BLaER1 (cell line): ENCODE results near the gene ZSCAN5A.
"Not testable (repeated sequence)": the region's sequence is repeated elsewhere in the genome, so short reads cannot be mapped to it uniquely, and the experiment has no call there.

Source experiments
- H3K27ac ChIP-seq: shearing (Covaris generic); formaldehyde crosslinking; 2 replicates; pipeline ENCODE4 v1.8.1; 2022
- H3K27me3 ChIP-seq: shearing (Covaris generic); formaldehyde crosslinking; 2 replicates; pipeline ENCODE4 v1.8.1; 2022
- H3K36me3 ChIP-seq: shearing (Covaris generic); formaldehyde crosslinking; 2 replicates; pipeline ENCODE4 v1.8.1; 2022
- H3K4me1 ChIP-seq: shearing (Covaris generic); formaldehyde crosslinking; 2 replicates; pipeline ENCODE4 v1.8.1; 2022
- H3K4me2 ChIP-seq: shearing (Covaris generic); formaldehyde crosslinking; 2 replicates; pipeline ENCODE4 v1.8.1; 2022
- H3K4me3 ChIP-seq: shearing (Covaris generic); formaldehyde crosslinking; 2 replicates; pipeline ENCODE4 v1.8.1; 2022
- H3K9ac ChIP-seq: shearing (Covaris generic); formaldehyde crosslinking; 2 replicates; pipeline ENCODE4 v1.8.1; 2022
- H3K9me3 ChIP-seq: shearing (Covaris generic); formaldehyde crosslinking; 2 replicates; pipeline ENCODE4 v1.8.1; 2022
- H4K20me1 ChIP-seq: shearing (Covaris generic); formaldehyde crosslinking; 2 replicates; pipeline ENCODE4 v1.8.1; 2022
- Cebpa-rat ChIP-seq: shearing (Covaris generic); IDR thresholded peaks from 2 replicates; pipeline ENCODE4 v1.8.1; 2022

ZSCAN5A gene

GRCh38 chr19:56314381-56315076 is at the start of gene ZSCAN5A:
TSS of gene ZSCAN5A (minus strand) at chr19:56314839. CDS start at chr19:56225046, 89,793 bp downstream.
- no peaks in the 10 kb centered on the region for H3K9me3 ChIP-seq
- peak within 1 kb of the TSS; percentile 85 for H3K9ac ChIP-seq
- H4K20me1 ChIP-seq, result no peaks in the 10 kb centered on the region
- H3K27ac ChIP-seq, result peak within 1 kb of the TSS; percentile 93
- H3K36me3 ChIP-seq, result peaks cover 13% of the 10 kb centered on the region
- peak within 1 kb of the TSS; percentile 80 for H3K4me3 ChIP-seq
- no peak for TF ChIP-seq Cebpa-rat
- no peaks in the 10 kb centered on the region for H3K27me3 ChIP-seq
- H3K4me2 ChIP-seq, result peak within 1 kb of the TSS; percentile 93
- peaks cover 28% of the 10 kb centered on the region for H3K4me1 ChIP-seq

DNA sequence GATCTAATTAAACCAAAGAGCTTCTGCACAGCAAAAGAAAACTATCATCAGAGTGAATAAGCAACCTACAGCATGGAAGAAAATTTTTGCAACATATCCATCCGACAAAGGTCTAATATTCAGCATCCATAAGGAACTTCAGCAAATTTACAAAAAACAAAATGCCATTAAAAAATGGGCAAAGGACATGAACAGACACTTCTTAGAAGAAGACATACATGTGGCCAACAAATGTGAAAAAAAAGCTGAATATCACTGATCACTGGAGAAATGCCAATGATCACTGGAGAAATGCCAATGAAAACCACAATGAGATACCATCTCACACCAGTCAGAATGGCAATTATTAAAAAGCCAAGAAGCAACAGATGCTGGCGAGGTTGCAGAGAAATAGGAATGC is 46.2 kb upstream of the ZSCAN5A start:
- Histone ChIP-seq H3K27me3 (no peaks in the 10 kb centered on the region), H3K9me3 (peaks cover 40% of the 10 kb centered on the region), H3K27ac (no peak overlapping the region), H4K20me1 (no peaks in the 10 kb centered on the region), H3K4me2 (no peak overlapping the region), H3K9ac (no peak overlapping the region), H3K36me3 (no peaks in the 10 kb centered on the region), H3K4me1 (no peaks in the 10 kb centered on the region), H3K4me3 (no peak overlapping the region)
- no peak for TF ChIP-seq Cebpa-rat

DNA sequence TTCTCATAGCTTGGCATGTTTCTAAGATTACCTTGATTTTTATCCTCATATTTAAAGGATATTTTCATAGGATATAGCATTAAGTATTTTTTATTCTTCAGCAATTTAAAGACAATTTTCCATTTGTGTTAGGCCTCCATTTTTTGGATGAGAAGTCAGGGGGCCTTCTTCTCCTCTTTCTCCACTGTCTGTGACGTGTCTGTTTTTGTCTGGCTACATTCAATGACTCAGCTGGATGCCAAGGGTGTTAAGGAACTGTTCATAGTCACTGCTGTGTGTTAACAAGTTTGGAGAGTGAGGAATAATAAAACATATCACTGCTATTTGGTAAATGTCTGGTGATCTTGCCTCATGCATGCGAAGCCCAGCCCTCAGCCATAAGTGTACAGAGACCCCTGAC is 42.3 kb upstream of the ZSCAN5A start:
- Histone ChIP-seq H3K27me3 (no peaks in the 10 kb centered on the region), H3K9me3 (peaks cover 23% of the 10 kb centered on the region), H3K4me2 (no peak overlapping the region), H3K27ac (no peak overlapping the region), H3K4me1 (no peaks in the 10 kb centered on the region), H3K36me3 (no peaks in the 10 kb centered on the region), H4K20me1 (no peaks in the 10 kb centered on the region), H3K4me3 (no peak overlapping the region), H3K9ac (no peak overlapping the region)
- no peak for TF ChIP-seq Cebpa-rat

DNA sequence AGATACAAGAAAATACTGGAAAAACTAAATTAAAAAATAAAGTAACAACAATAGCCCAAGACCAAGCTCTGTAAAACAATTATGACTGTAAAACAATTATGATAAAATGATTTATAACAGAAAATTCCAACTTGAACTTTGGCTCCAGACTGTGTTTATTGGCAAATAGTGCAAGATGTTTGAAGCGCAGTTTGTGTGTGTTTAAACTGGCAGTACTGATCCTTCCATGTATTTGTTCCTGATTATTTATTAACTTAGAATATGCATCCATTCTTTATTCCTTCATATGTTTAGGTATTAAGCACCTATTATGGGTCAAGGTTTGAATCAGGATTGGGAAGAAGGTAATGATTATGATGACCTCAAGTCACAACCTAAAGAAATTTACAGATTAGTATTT is 40.9 kb upstream of the ZSCAN5A start:
- H3K27ac ChIP-seq, result no peak overlapping the region
- H4K20me1 ChIP-seq, result no peaks in the 10 kb centered on the region
- peaks cover 11% of the 10 kb centered on the region for H3K9me3 ChIP-seq
- no peaks in the 10 kb centered on the region for H3K36me3 ChIP-seq
- no peak overlapping the region for H3K4me3 ChIP-seq
- H3K27me3 ChIP-seq, result no peaks in the 10 kb centered on the region
- no peak overlapping the region for H3K4me2 ChIP-seq
- TF ChIP-seq Cebpa-rat, result no peak
- no peaks in the 10 kb centered on the region for H3K4me1 ChIP-seq
- no peak overlapping the region for H3K9ac ChIP-seq

DNA sequence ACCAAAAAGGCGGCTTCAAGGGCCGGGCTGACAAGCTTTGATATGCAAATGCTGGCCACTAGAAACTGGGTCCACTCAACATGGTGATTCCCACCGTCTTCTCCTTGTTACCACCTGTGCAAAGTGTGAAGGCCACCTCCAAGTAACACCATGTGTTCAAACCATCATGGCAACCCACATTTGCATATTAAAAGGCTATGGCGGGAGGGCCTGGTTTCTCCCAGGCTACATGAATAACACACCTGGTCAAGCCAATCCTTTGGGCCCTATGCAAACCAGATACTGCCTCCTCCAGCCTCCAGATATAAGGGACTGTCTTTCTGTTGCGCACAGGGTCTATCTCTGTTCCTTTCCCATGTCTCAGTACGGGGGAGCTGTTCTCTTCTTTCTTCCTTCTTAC is 36.6 kb upstream of the ZSCAN5A start:
- Histone ChIP-seq H3K36me3 (no peaks in the 10 kb centered on the region), H3K27ac (no peak overlapping the region), H4K20me1 (no peaks in the 10 kb centered on the region), H3K4me1 (no peaks in the 10 kb centered on the region), H3K4me3 (no peak overlapping the region), H3K4me2 (no peak overlapping the region), H3K9me3 (no peaks in the 10 kb centered on the region), H3K27me3 (no peaks in the 10 kb centered on the region), H3K9ac (no peak overlapping the region)
- no peak for TF ChIP-seq Cebpa-rat

GRCh38 chr19:56350416-56351045 is 35.9 kb upstream of the ZSCAN5A start:
- no peaks in the 10 kb centered on the region for H3K9me3 ChIP-seq
- H3K27me3 ChIP-seq, result no peaks in the 10 kb centered on the region
- H3K9ac ChIP-seq, result no peak overlapping the region
- TF ChIP-seq Cebpa-rat, result no peak
- H3K27ac ChIP-seq, result no peak overlapping the region
- H4K20me1 ChIP-seq, result no peaks in the 10 kb centered on the region
- no peak overlapping the region for H3K4me2 ChIP-seq
- H3K4me3 ChIP-seq, result no peak overlapping the region
- no peaks in the 10 kb centered on the region for H3K4me1 ChIP-seq
- H3K36me3 ChIP-seq, result no peaks in the 10 kb centered on the region

DNA sequence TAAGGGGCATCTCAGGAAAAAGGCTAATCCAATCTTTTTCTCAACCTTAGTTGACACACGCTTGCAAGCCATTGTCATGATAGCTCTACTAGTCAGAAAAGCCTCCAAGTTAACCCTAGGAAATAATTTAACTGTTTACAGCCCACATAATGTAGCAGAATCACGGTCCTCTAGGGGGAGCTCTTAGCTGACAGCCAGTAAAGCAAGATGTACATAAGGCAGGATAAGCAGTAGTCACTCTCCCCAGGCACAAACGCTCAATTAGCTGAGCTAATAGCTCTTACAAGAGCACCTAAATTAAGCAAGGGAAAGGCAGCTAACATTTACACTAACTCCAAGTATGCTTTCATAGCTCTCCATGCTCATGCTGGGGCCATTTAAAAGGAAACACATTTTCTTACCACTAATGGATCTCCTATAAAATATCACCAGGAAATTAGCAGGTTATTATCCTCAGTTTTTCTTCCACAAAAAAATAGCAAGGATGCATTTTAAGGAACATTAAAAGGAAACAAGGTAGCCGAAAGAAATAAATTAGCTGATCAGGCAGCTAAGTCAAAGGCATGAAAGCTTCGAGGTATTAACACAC is 33.7 kb upstream of the ZSCAN5A start:
- Histone ChIP-seq H3K4me2 (no peak overlapping the region), H3K36me3 (no peaks in the 10 kb centered on the region), H4K20me1 (no peaks in the 10 kb centered on the region), H3K9ac (no peak overlapping the region), H3K9me3 (peaks cover 2% of the 10 kb centered on the region), H3K4me3 (no peak overlapping the region), H3K27me3 (no peaks in the 10 kb centered on the region), H3K27ac (no peak overlapping the region), H3K4me1 (no peaks in the 10 kb centered on the region)
- TF ChIP-seq Cebpa-rat, result no peak

GRCh38 chr19:56347163-56347778 is 32.6 kb upstream of the ZSCAN5A start:
- Histone ChIP-seq H4K20me1 (no peaks in the 10 kb centered on the region), H3K9ac (no peak overlapping the region), H3K27me3 (no peaks in the 10 kb centered on the region), H3K9me3 (peaks cover 14% of the 10 kb centered on the region), H3K4me2 (no peak overlapping the region), H3K36me3 (no peaks in the 10 kb centered on the region), H3K27ac (no peak overlapping the region), H3K4me1 (no peaks in the 10 kb centered on the region), H3K4me3 (no peak overlapping the region)
- no peak for TF ChIP-seq Cebpa-rat

DNA sequence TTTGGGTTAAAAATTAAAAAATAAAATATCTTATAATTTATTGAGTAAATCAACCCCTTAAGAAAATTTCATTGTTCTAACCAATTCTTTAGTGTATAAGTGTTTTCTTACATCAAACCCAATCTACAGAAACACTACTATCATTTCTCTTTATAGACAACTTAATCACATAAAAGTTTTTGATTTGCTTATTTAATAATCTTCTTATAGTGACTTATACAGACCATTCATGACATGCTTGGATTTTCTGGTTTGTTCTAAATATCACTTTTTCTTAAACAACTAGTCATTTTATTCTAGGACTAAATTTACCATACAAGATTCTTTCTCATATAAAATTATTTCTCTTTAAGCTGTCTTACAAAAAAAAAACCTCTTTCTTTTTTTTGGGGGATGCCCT is 27.3 kb upstream of the ZSCAN5A start:
- no peak overlapping the region for H3K27ac ChIP-seq
- no peak for TF ChIP-seq Cebpa-rat
- H3K27me3 ChIP-seq, result no peaks in the 10 kb centered on the region
- H3K9ac ChIP-seq, result no peak overlapping the region
- peaks cover 46% of the 10 kb centered on the region for H3K9me3 ChIP-seq
- no peaks in the 10 kb centered on the region for H3K36me3 ChIP-seq
- H4K20me1 ChIP-seq, result no peaks in the 10 kb centered on the region
- H3K4me1 ChIP-seq, result no peaks in the 10 kb centered on the region
- H3K4me2 ChIP-seq, result no peak overlapping the region
- H3K4me3 ChIP-seq, result no peak overlapping the region

DNA sequence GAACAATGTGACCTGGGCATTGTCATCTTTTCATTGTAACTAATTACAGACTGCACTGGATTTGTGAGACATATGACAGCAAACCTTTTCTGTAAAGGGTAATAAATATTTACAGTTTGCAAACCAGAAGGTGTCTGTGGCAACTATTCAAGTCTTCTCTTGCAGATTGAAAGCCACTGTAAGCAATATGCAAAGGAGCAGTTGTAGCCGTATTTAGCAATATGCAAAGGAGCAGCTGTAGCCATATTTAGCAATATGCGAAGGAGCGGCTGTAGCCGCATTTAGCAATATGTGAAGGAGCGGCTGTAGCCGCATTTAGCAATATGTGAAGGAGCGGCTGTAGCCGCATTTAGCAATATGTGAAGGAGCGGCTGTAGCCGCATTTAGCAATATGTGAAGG is 24.4 kb upstream of the ZSCAN5A start:
- not testable (repeated sequence) for H3K4me1 ChIP-seq, H3K27ac ChIP-seq, H3K4me2 ChIP-seq, H3K9ac ChIP-seq, H3K27me3 ChIP-seq, H3K36me3 ChIP-seq, H4K20me1 ChIP-seq, H3K4me3 ChIP-seq
- H3K9me3 ChIP-seq, result peaks cover 46% of the 10 kb centered on the region

GRCh38 chr19:56337077-56337476 is 22.4 kb upstream of the ZSCAN5A start:
- peaks cover 32% of the 10 kb centered on the region for H3K9me3 ChIP-seq
- not testable (repeated sequence) for H3K4me2 ChIP-seq

DNA sequence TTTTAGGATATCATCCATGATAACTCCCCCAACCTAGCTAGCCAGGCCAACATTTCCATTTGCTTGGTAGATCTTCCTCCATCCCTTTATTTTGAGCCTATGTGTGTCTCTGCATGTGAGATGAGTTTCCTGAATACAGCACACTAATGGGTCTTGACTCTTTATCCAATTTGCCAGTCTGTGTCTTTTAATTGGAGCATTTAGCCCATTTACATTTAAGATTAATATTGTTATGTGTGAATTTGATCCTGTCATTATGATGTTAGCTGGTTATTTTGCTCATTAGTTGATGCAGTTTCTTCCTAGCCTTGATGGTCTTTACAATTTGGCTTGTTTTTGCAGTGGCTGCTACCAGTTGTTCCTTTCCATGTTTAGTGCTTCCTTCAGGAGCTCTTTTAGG is 20.7 kb upstream of the ZSCAN5A start:
- H3K9ac ChIP-seq, H3K4me2 ChIP-seq, H3K4me3 ChIP-seq, H3K27me3 ChIP-seq, H3K4me1 ChIP-seq, H3K36me3 ChIP-seq, H3K27ac ChIP-seq, H4K20me1 ChIP-seq: not testable (repeated sequence)
- peaks cover 18% of the 10 kb centered on the region for H3K9me3 ChIP-seq

More at GRCh38 chr19:56337077-56337476, 22.4 kb upstream of the ZSCAN5A start:
- not testable (repeated sequence) for H4K20me1 ChIP-seq, H3K4me1 ChIP-seq, H3K36me3 ChIP-seq, H3K4me3 ChIP-seq, H3K9ac ChIP-seq, H3K27ac ChIP-seq, H3K27me3 ChIP-seq
